Testis (tissue), 2 donors: ENCODE measurements around the gene PTPRK.

Source experiments
- POLR2A ChIP-seq: fragments of 450-650 bp; IDR thresholded peaks from one replicate; pipeline ENCODE4 v1.6.1; 2017; ENCODE audit warnings: antibody characterized with exemption, mild to moderate bottlenecking, moderate library complexity
- TF ChIP-seq, protein P1 (sequence below), 3 experiments: fragments of 450-650 bp in 2 of 3; fragments of 200-600 bp in 1 of 3; sonication (generic) in 1 of 3; IDR thresholded peaks; one replicate each; pipeline ENCODE4 v1.5.1; 2016 to 2019; ENCODE audit warnings: antibody characterized with exemption in 3 of 3, mild to moderate bottlenecking in 2 of 3, moderate library complexity in 1 of 3

DNA sequence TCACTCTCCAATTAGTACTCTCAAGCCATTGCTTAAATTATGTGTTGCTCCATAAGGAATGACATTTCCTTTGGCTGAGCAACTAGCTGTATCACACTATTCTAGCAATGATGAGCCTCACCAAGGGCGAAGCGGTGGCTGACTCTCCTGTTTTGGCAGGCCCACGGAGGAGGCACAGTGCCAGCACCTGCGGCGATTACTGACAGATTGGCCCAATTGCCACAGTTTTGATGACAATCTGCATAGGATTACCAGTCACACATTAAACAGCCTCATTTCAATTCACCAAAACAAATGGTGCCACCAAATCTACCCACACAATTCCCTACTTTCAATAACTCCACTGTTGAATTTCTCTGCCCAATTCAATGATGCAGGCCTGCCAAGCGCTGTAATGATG is 286.9 kb downstream of the PTPRK start:
- TF ChIP-seq, protein P1, sequence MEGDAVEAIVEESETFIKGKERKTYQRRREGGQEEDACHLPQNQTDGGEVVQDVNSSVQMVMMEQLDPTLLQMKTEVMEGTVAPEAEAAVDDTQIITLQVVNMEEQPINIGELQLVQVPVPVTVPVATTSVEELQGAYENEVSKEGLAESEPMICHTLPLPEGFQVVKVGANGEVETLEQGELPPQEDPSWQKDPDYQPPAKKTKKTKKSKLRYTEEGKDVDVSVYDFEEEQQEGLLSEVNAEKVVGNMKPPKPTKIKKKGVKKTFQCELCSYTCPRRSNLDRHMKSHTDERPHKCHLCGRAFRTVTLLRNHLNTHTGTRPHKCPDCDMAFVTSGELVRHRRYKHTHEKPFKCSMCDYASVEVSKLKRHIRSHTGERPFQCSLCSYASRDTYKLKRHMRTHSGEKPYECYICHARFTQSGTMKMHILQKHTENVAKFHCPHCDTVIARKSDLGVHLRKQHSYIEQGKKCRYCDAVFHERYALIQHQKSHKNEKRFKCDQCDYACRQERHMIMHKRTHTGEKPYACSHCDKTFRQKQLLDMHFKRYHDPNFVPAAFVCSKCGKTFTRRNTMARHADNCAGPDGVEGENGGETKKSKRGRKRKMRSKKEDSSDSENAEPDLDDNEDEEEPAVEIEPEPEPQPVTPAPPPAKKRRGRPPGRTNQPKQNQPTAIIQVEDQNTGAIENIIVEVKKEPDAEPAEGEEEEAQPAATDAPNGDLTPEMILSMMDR (IDR thresholded peaks at IDR 0.05): no peak
- no peak for TF ChIP-seq POLR2A
